Endothelial cell of umbilical vein (primary cell): ENCODE results near the gene TMPRSS3. TPM values are rescaled to one million over a fixed set of nuclear protein-coding genes. Genes with fewer than 3 reads are reported as not detected.

ENCODE experiments used
- BruUV-seq: library from RNA; stranded (reverse); fragments of 400-500 nt; replicated peaks from 2 replicates; lab custom pipeline; 2021; lab: Mats Ljungman, UMichigan
- CTCF ChIA-PET: fragments of 300-600, 350-600 bp; sonication (Branson Sonifier 250); formaldehyde crosslinking; loops from one replicate; lab custom pipeline; 2021; ENCODE audit warnings: antibody characterized with exemption, inconsistent platforms; lab: Charles Lee
- POLR2A ChIA-PET: fragments of 300-600, 350-600 bp; sonication (Branson Sonifier 250); formaldehyde crosslinking; loops from one replicate; lab custom pipeline; 2021; ENCODE audit warnings: antibody characterized with exemption, inconsistent platforms; lab: Charles Lee
- DNase-seq: peaks from one replicate; pipeline ENCODE4 v3.0.0-alpha.2; 2011; ENCODE audit warnings: low read depth, low spot score
- FAIRE-seq: peaks from 2 replicates; lab custom pipeline; 2011; peaks lifted over from hg19 to GRCh38; lab: Jason Lieb, UNC
- H2AFZ ChIP-seq: 2 replicates; pipeline ENCODE4 v1.6.0; 2012; ENCODE audit warnings: low read depth, low read length, control low read depth, inconsistent platforms
- H3K27ac ChIP-seq: 2 replicates; pipeline ENCODE4 v1.5.1; 2011; ENCODE audit warnings: low read depth, mild to moderate bottlenecking, control low read depth, low read length, moderate library complexity; ENCODE audit not compliant: insufficient read depth
- H3K27me3 ChIP-seq, 2 experiments: 2 replicates each; pipeline versions ENCODE4 v1.6.0 to v1.6.1; 2011; ENCODE audit warnings: low read length in 2 of 2, mixed read lengths in 1 of 2; ENCODE audit not compliant: control insufficient read depth in 2 of 2, insufficient read depth in 2 of 2
- H3K36me3 ChIP-seq, 2 experiments: 2 replicates in 1 of 2; 3 replicates in 1 of 2; pipeline ENCODE4 v1.5.1; 2011; ENCODE audit warnings: low read length in 2 of 2, mild to moderate bottlenecking in 1 of 2, moderate library complexity in 1 of 2; ENCODE audit not compliant: control insufficient read depth in 2 of 2, insufficient read depth in 2 of 2; ENCODE audit errors: extremely low read depth in 1 of 2
- H3K4me1 ChIP-seq: 3 replicates; pipeline ENCODE4 v1.5.1; 2011; ENCODE audit warnings: mild to moderate bottlenecking, low read length; ENCODE audit not compliant: control insufficient read depth, insufficient read depth; ENCODE audit errors: extremely low read depth
- H3K4me2 ChIP-seq: 2 replicates; pipeline ENCODE4 v1.6.1; 2011; ENCODE audit warnings: low read length, control low read depth, mixed read lengths; ENCODE audit not compliant: insufficient read depth
- H3K4me3 ChIP-seq, 3 experiments: fragments of 200-600 bp in 1 of 3; sonication (generic), shearing (Covaris generic) in 1 of 3; replicated peaks in 1 of 3; 2 replicates each; pipeline ENCODE4 v1.5.1; 2011 to 2016; ENCODE audit warnings: control low read depth in 3 of 3, low read length in 3 of 3, mild to moderate bottlenecking in 2 of 3, inconsistent platforms in 1 of 3, low read depth in 1 of 3, moderate library complexity in 1 of 3; ENCODE audit not compliant: insufficient read depth in 1 of 3
- H3K79me2 ChIP-seq: 2 replicates; pipeline ENCODE4 v1.6.0; 2012; ENCODE audit warnings: low read length, inconsistent platforms; ENCODE audit not compliant: control insufficient read depth, insufficient read depth
- H3K9ac ChIP-seq: replicated peaks from 2 replicates; pipeline ENCODE3; 2011; ENCODE audit warnings: low read length, control low read depth; ENCODE audit not compliant: insufficient read depth; ENCODE audit errors: extremely low read depth
- H3K9me1 ChIP-seq: replicated peaks from 3 replicates; pipeline ENCODE4 v1.6.0; 2011; ENCODE audit warnings: mild to moderate bottlenecking, low read length; ENCODE audit not compliant: control insufficient read depth, insufficient read depth; ENCODE audit errors: extremely low read depth
- H3K9me3 ChIP-seq: replicated peaks from 2 replicates; pipeline ENCODE4 v1.5.1; 2012; ENCODE audit warnings: low read length, inconsistent platforms; ENCODE audit not compliant: control insufficient read depth, insufficient read depth
- H4K20me1 ChIP-seq: replicated peaks from 2 replicates; pipeline ENCODE3; 2011; ENCODE audit warnings: mild to moderate bottlenecking, low read length; ENCODE audit not compliant: control insufficient read depth, insufficient read depth; ENCODE audit errors: extremely low read depth
- CTCF ChIP-seq, 2 donors: IDR thresholded peaks; 1 replicate in 1 of 2; 2 replicates in 1 of 2; pipeline ENCODE4 v1.5.1; 2011; ENCODE audit warnings: low read length in 2 of 2, mild to moderate bottlenecking in 2 of 2, moderate library complexity in 2 of 2, control low read depth in 1 of 2, inconsistent platforms in 1 of 2, low read depth in 1 of 2; ENCODE audit not compliant: insufficient read depth in 1 of 2; ENCODE audit errors: extremely low read depth in 1 of 2
- EZH2 ChIP-seq: IDR thresholded peaks from 2 replicates; pipeline ENCODE4 v1.6.1; 2012; ENCODE audit warnings: borderline replicate concordance, low read depth, mild to moderate bottlenecking, moderate library complexity, low read length, inconsistent platforms; ENCODE audit not compliant: severe bottlenecking
- FOS ChIP-seq: IDR thresholded peaks from 2 replicates; pipeline ENCODE4 v1.6.1; 2011; ENCODE audit warnings: mild to moderate bottlenecking, low read length, moderate library complexity, borderline replicate concordance; ENCODE audit not compliant: insufficient read depth
- GATA2 ChIP-seq: IDR thresholded peaks from 2 replicates; pipeline ENCODE4 v1.7.0; 2011; ENCODE audit warnings: low read depth, mild to moderate bottlenecking, moderate library complexity, mixed read lengths, low read length; ENCODE audit not compliant: insufficient read length, insufficient read depth
- JUN ChIP-seq: IDR thresholded peaks from 2 replicates; pipeline ENCODE4 v1.6.1; 2011; ENCODE audit warnings: borderline replicate concordance, low read depth; ENCODE audit not compliant: insufficient read length, insufficient read depth
- MAX ChIP-seq: IDR thresholded peaks from 2 replicates; pipeline ENCODE4 v1.6.1; 2011; ENCODE audit not compliant: insufficient read depth, insufficient read length
- POLR2A ChIP-seq: IDR thresholded peaks from 2 replicates; pipeline ENCODE4 v1.6.1; 2012; ENCODE audit warnings: low read depth, mild to moderate bottlenecking, control low read depth, low read length
- POLR2AphosphoS5 ChIP-seq: IDR thresholded peaks from 2 replicates; pipeline ENCODE4 v1.6.1; 2012; ENCODE audit warnings: low read depth, mild to moderate bottlenecking, control low read depth, low read length, moderate library complexity; ENCODE audit not compliant: insufficient read depth
- dilution Hi-C: fragments of 300-500 bp; cut with MboI; formaldehyde crosslinking; loops from one replicate; pipeline ENCODE4 v1.15.0; 2019; ENCODE audit warnings: low sequenced_read_pairs; ENCODE audit not compliant: extremely low pct_ligation_motif_present
- intact Hi-C: fragments of 100-400 bp; cut with micrococcal nuclease; formaldehyde crosslinking; loops from one replicate; pipeline ENCODE4 v1.10.0; 2022
- polyA plus RNA-seq, 4 experiments: library from polyadenylated mRNA; depleted of rRNA in 3 of 4; stranded (reverse) in 3 of 4; unstranded in 1 of 4; fragments of >200 nt; gene quantifications; 2 replicates each; pipeline versions ENCODE4 v1.2.1 to v1.2.3, GENCODE V29; 2011 to 2012; ENCODE audit warnings: missing spikeins in 1 of 4
- total RNA-seq: library from RNA; stranded (reverse); gene quantifications from 2 replicates; pipeline ENCODE4 v1.2.3, GENCODE V29; 2021

Gene TMPRSS3
- total and polyA plus RNA-seq, 2 donors (not counting 3 experiments of a cell fraction or from before 2014, with no cell fraction given): not detected

- Histone ChIP-seq H3K36me3 (no peaks in the 10 kb centered on the region), H3K27me3 (peaks cover 2 to 23% of the 10 kb centered on the region in 2 experiments), H3K4me3 (no peak overlapping the region), H3K9ac (no peak overlapping the region), H3K9me3 (no peaks in the 10 kb centered on the region), H3K4me2 (no peak overlapping the region), H3K79me2 (no peaks in the 10 kb centered on the region), H4K20me1 (no peaks in the 10 kb centered on the region), H2AFZ (no peak overlapping the region), H3K9me1 (no peaks in the 10 kb centered on the region), H3K27ac (no peak overlapping the region), H3K4me1 (no peaks in the 10 kb centered on the region)
- intact Hi-C loops (no loop called here), dilution Hi-C loops (no loop called here)
- no TSS peak for BruUV-seq
- no peak for TF ChIP-seq GATA2
- no peak for TF ChIP-seq JUN
- no peak for TF ChIP-seq EZH2
- TF ChIP-seq MAX: no peak
- TF ChIP-seq FOS: no peak
- no peak for TF ChIP-seq POLR2AphosphoS5
- TF ChIP-seq CTCF (IDR thresholded peaks at IDR 0.05; ENCODE audit: extremely low read depth in 1 of 2, insufficient read depth in 1 of 2, low read depth in 1 of 2, low read length in 2 of 2): no peak
- no peak for TF ChIP-seq POLR2A
- DNase-seq (no peak), FAIRE-seq (no peak)
- ChIA-PET CTCF (no interaction called here), POLR2A (no interaction called here)
These were observed 6.4 kb downstream of the TMPRSS3 start for GRCh38 chr21:42389449-42389835.
